Mesangial cell (primary cell): ENCODE results near the gene BNIP2. TPM values are rescaled to one million over a fixed set of nuclear protein-coding genes. Genes with fewer than 3 reads are reported as not detected.

ENCODE experiments used
- total RNA-seq: library from RNA; depleted of rRNA; stranded (reverse); fragments of >200 nt; gene quantifications from 2 replicates; pipeline ENCODE4 v1.2.3, GENCODE V29; 2015

The BNIP2 gene, protein sequence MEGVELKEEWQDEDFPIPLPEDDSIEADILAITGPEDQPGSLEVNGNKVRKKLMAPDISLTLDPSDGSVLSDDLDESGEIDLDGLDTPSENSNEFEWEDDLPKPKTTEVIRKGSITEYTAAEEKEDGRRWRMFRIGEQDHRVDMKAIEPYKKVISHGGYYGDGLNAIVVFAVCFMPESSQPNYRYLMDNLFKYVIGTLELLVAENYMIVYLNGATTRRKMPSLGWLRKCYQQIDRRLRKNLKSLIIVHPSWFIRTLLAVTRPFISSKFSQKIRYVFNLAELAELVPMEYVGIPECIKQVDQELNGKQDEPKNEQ
- 63.2 and 79.6 TPM in 2 replicates for total RNA-seq

DNA sequence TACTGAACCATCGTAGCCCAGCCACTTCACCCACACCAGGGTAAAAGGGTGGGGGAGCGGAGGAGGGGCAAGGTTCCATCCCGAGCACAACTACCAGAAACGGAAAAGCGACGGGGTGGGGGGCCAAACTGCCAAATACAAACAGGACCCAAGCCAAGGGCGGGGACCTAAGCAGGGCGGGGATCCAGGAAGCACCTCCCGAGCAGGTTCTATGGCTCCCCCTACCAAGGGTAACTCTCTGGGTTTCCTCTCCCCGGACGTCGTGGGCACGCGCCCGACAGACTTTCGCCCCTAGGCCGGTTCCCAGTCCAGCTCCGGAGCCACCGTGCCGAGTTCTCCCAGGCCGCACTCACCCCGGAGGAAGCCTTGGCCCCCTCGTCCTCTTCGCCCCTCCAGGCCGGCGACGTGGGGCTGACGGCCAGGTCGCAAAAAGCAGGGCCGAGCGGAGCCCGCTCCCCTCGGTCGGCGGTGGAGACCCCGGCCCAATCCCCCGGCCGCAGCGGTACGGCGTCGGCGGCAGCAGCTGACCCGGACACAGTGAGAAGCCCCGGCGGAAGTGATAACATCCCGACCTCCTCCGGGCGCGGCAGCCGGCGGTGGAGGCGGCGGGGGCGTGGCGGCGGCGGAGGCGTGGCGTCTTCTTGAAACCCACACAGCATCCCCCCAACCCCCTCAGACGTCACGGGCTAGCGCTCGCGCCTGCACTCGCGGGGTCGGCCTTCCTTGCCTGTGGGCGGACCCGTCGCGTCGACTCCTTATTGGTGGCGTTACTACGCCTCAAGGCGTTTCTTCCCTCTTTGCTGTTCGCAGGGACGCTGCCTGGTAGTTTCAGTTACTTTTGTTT lies at the start of gene BNIP2:
BNIP2 (minus strand) TSS at position 539 of the 844 bp plus-strand sequence. CDS start 6,863 bp downstream, outside the sequence.

GRCh38 chr15:59656897-59657634 lies 32.1 kb downstream of the BNIP2 start, which contains the start of gene GTF2A2:
TSS of gene GTF2A2 (minus strand) at chr15:59657515. CDS start at chr15:59652277, 5,238 bp downstream.

GRCh38 chr15:59611276-59612260 lies 77.6 kb downstream of the BNIP2 start, which contains the start of gene GCNT3:
TSS of gene GCNT3 (plus strand) at chr15:59611783. CDS start at chr15:59618239, 6,456 bp downstream.

Other genes with a start within 250 kb of the BNIP2 start
- gene GCNT3, start 77.5 kb downstream of the BNIP2 start, total RNA-seq = 1.6 TPM in 2 replicates
- 30.6 and 56.4 TPM in 2 replicates for gene GTF2A2, start 31.8 kb downstream of the BNIP2 start, total RNA-seq